Muscle of leg (tissue), 11 donors: ENCODE results near the gene CRIM1. TPM values are rescaled to one million over a fixed set of nuclear protein-coding genes. Genes with fewer than 3 reads are reported as not detected.

Experiments used
- DNase-seq: peaks from one replicate; pipeline ENCODE4 v3.0.0; 2013
- H3K27ac ChIP-seq: one replicate; pipeline ENCODE4 v1.5.1; 2013; ENCODE audit warnings: mild to moderate bottlenecking, low read length, control low read depth
- H3K27me3 ChIP-seq: one replicate; pipeline ENCODE4 v1.6.1; 2013; ENCODE audit warnings: low read length; ENCODE audit not compliant: control insufficient read depth, insufficient read depth
- H3K36me3 ChIP-seq: one replicate; pipeline ENCODE4 v1.6.1; 2013; ENCODE audit warnings: low read length; ENCODE audit not compliant: control insufficient read depth, insufficient read depth
- H3K4me1 ChIP-seq: one replicate; pipeline ENCODE4 v1.6.1; 2013; ENCODE audit warnings: low read length; ENCODE audit not compliant: control insufficient read depth, insufficient read depth
- H3K4me3 ChIP-seq: one replicate; pipeline ENCODE4 v1.5.1; 2013; ENCODE audit warnings: low read length, control low read depth
- H3K9me3 ChIP-seq: replicated peaks from 2 replicates; pipeline ENCODE4 v1.6.1; 2013; ENCODE audit warnings: low read depth, low read length; ENCODE audit not compliant: control insufficient read depth
- WGBS: methylation state at CpG from one replicate; pipeline ENCODE4 v1.1.5; 2013; ENCODE audit warnings: missing lambda C conversion rate; ENCODE audit not compliant: insufficient coverage; 5-methylcytosine and 5-hydroxymethylcytosine counted together
- polyA plus RNA-seq, 8 donors: library from polyadenylated mRNA; unstranded; fragments of 120-200 nt; gene quantifications; one replicate each; pipeline versions ENCODE4 v1.2.1 to v1.2.3, GENCODE V29; 2013; ENCODE audit warnings: inconsistent platforms in 1 of 8, low replicate concordance in 1 of 8; ENCODE audit not compliant: insufficient read length in 8 of 8, insufficient read depth in 1 of 8
- total RNA-seq: library from RNA; stranded (reverse); fragments of 120-200 nt; gene quantifications from one replicate; pipeline ENCODE4 v1.2.4, GENCODE V29; 2013

CRIM1 gene
- total and polyA plus RNA-seq, 9 donors = 14.0 to 31.8 (median 20.4) TPM

DNA sequence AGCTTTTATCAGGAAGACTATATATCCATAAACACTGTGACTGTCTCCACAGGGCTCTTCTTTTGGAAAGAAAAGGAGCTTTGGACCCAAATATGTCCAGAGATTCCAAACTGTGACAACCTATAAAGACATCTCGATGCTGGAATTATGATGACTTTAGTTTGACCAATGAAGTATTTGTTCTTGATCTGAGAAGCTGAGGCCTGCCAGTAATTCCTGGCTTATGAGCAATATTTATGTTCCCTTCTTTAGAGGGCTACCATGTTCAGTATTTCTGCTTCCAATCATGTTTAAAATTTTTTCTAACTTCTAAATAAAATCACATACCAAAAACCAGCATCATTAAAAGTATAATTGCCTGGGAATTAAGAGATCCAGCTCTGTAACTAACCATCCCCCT lies 201.3 kb downstream of the CRIM1 start:
- H3K9me3 ChIP-seq = no peaks in the 10 kb centered on the region
- H3K27ac ChIP-seq = no peak overlapping the region
- no CpG with 5 or more reads among the region's 1 CpG for WGBS
- H3K36me3 ChIP-seq = peaks cover 23% of the 10 kb centered on the region
- H3K4me1 ChIP-seq = no peaks in the 10 kb centered on the region
- no peak for DNase-seq
- no peak overlapping the region for H3K4me3 ChIP-seq
- no peaks in the 10 kb centered on the region for H3K27me3 ChIP-seq

DNA sequence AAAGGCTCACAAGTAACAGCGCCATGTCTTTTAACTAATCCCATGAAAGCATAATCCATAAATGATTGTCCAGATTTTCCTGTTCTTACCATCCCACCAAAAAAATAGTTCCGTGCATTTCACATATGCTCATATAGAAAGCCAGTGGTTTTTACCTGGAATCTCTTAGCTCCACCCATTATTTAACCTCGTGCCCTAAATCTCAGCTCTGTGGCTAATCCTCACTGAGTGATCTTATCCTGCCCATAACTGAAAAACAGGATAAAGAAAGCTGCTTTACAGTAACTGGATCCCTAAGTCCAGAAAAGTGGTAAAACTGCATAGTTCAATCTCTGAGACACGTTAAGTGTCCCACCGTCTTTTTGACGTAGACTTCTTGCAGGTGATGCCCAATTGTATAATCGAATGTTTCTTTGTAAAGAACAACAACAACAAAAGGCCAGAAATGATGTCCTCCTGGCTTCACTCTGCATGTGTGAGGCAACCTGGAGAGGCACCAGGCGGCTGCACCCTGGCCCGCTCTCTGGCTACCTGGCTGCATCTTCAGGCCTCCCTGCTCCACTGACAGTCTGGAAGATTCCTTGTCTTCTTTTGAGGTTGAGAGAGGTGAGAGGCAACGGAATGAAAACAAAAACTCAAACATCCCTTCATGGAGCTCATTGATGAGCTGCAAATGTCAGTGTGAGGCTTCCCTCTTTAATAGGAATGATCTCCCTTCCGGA lies 203.8 kb downstream of the CRIM1 start:
- Histone ChIP-seq H3K36me3 (peaks cover 11% of the 10 kb centered on the region), H3K4me1 (peaks cover 2% of the 10 kb centered on the region), H3K9me3 (no peaks in the 10 kb centered on the region), H3K27me3 (no peaks in the 10 kb centered on the region), H3K4me3 (no peak overlapping the region), H3K27ac (no peak overlapping the region)
- WGBS = 83% methylated on average over 4 of the region's 11 CpGs
- DNase-seq = no peak

DNA sequence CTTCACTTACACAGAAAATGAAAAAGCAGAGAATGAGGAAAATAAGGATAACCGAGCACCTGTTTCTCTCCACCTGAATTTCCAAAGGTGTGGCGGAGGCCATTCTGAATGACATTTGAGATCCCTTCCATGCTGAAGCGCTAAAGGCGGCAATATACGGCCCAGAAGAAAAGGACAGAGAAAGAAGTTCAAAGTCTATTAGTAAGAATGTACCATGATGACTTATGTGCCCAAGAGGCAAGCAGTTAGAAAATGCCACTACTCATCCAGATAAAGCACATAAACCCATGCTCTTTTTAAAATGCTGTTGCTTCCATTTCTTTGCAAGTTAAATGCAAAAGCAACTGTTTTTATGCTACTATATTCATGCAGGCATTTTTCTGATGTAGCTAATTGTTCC lies 205.1 kb downstream of the CRIM1 start:
- 100% methylated on average over 1 of the region's 5 CpGs for WGBS
- H3K4me3 ChIP-seq = no peak overlapping the region
- H3K36me3 ChIP-seq = peaks cover 12% of the 10 kb centered on the region
- DNase-seq = no peak
- H3K9me3 ChIP-seq = no peaks in the 10 kb centered on the region
- no peaks in the 10 kb centered on the region for H3K27me3 ChIP-seq
- H3K27ac ChIP-seq = no peak overlapping the region
- peaks cover 2% of the 10 kb centered on the region for H3K4me1 ChIP-seq

DNA sequence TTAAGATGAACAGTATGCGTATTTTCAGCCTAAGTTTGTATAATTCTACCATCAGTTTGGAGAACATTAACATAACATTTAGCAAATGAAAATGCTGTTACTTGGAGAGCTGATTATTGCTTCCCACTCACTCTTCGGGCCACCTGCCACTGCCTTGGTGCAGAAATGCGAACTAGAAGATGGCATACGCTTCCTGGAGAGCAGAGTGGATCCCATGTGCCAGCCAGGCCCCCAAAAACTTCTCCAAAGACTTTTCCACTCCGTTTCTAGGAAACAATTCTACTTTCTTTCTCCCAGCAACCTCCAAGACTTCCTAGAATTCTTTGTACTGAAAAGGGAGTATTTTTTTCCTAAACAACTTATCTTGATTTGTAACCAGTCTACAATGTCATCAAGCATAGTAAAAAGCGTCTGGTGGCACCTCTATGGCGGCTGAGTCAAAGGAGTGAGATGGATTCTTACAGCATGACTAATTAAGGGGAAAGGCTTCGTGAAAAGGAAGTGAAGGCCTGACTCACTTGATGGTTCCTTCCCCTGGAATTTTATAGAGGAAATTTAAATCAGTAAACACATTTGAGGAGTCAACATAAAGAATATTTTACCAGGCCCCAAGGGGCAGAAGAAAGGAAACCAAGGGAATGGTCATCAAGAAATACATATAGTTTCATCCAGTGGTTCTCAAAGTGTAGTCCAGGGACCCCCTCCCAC lies 205.8 kb downstream of the CRIM1 start:
- peak; percentile 34 for DNase-seq
- Histone ChIP-seq H3K36me3 (peaks cover 15% of the 10 kb centered on the region), H3K27ac (peak overlapping the region; percentile 48), H3K27me3 (no peaks in the 10 kb centered on the region), H3K4me1 (peaks cover 2% of the 10 kb centered on the region), H3K9me3 (no peaks in the 10 kb centered on the region), H3K4me3 (no peak overlapping the region)
- WGBS = 81% methylated on average over 3 of the region's 8 CpGs

DNA sequence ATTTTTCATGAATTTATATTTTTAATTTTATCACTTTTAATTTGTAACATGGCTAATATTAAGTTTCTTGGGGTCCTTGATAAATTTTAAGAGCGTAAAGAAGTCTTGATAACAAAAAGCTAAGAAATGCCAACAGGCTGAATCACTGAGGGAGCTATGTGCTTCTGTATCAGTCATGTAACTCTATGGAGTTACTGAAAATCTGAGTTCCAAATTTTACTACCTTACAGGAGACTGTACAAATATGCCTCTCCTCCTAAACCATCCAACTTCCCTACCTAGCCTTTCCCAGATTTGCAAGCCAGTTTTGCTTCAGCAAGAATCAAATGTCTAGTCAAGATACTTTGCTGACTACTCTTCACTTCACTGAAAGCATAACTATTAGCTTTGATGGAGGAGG lies 206.7 kb downstream of the CRIM1 start:
- DNase-seq = no peak
- Histone ChIP-seq H3K4me1 (peaks cover 2% of the 10 kb centered on the region), H3K36me3 (peaks cover 18% of the 10 kb centered on the region), H3K27me3 (no peaks in the 10 kb centered on the region), H3K4me3 (no peak overlapping the region), H3K27ac (no peak overlapping the region), H3K9me3 (no peaks in the 10 kb centered on the region)
- WGBS = no CpG with 5 or more reads among the region's 1 CpG

DNA sequence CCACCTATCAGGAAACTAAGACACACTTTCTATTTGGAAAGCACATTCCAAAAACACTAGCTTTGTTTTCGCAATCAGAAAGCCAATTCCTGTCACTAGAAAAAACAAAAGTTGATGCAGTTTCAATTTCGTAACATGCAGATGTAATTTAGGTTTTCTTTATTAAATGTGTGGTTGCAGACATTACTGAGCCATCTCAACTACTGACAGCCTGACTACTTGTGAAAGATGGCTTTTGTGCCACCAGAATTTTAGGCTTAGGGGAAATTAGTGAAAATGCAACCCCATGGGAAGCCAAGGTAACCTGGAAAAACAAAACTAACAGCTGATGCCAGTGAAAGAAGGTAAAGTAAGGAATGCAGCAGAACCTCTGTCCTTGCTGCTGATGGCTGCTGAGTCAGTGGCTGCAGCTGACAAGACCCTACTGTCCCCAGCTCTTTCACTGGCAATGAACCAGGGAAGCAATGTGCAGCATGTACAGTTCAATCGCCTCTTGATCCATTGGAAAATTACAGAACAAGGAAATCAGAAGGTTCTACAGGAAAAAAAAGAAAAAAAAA lies 207.5 kb downstream of the CRIM1 start:
- peaks cover 2% of the 10 kb centered on the region for H3K4me1 ChIP-seq
- no CpG with 5 or more reads among the region's 3 CpGs for WGBS

DNA sequence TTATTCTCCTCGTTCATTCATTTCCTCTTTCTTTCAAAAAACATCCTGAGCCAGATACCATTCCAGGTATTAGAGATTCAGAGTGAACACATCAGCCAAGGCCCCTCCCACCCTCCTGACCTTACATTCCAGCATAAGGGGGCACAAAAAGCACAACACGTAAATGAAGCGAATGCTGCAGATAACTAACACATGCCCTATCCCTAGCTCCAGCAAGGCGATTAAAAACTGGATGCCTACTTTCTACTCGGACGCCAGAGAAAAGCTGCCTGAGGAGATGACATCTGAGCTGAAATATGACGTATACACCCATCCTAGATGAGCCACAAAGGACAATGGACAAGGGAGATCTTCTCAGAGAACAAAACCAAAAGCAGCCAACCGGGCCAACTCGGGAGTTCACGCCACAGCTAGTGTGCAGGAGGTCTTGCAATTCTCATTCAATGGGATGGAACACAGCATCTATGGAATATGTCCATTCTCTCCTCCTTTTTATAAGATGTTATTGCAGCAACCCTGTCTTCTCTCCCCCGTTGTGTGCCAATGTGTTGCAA lies 208.9 kb downstream of the CRIM1 start:
- Histone ChIP-seq H3K36me3 (peaks cover 16% of the 10 kb centered on the region), H3K9me3 (no peaks in the 10 kb centered on the region), H3K4me1 (peaks cover 2% of the 10 kb centered on the region), H3K4me3 (no peak overlapping the region), H3K27me3 (no peaks in the 10 kb centered on the region), H3K27ac (no peak overlapping the region)
- 91% methylated on average over 8 of the region's 11 CpGs for WGBS
- DNase-seq = no peak

More for the DNA sequence above, 207.5 kb downstream of the CRIM1 start:
- Histone ChIP-seq H3K9me3 (no peaks in the 10 kb centered on the region), H3K4me3 (no peak overlapping the region), H3K27me3 (no peaks in the 10 kb centered on the region), H3K36me3 (peaks cover 18% of the 10 kb centered on the region), H3K27ac (no peak overlapping the region)
- DNase-seq = no peak

DNA sequence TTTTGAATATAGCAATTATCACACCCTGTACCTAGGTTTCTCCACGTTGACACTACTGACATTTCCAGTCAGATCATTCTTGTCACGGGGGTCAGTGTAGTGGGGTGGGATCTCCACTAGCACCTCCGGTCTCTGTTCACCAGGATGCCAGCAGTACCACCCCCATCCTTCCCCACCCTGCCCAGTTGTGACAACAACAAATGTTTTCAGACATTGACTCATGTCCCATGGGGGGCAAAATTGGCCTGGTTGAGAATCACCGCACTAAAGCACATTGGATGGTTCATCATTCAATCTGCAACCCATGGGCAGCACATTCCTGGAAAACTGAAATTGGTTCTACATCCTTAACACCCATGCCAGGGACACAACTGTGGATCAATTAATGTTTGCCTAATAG lies 210.1 kb downstream of the CRIM1 start:
- H3K9me3 ChIP-seq = no peaks in the 10 kb centered on the region
- H3K4me3 ChIP-seq = no peak overlapping the region
- DNase-seq = no peak
- H3K4me1 ChIP-seq = peaks cover 2% of the 10 kb centered on the region
- WGBS = no CpG with 5 or more reads among the region's 4 CpGs
- peaks cover 13% of the 10 kb centered on the region for H3K36me3 ChIP-seq
- no peaks in the 10 kb centered on the region for H3K27me3 ChIP-seq
- H3K27ac ChIP-seq = no peak overlapping the region

DNA sequence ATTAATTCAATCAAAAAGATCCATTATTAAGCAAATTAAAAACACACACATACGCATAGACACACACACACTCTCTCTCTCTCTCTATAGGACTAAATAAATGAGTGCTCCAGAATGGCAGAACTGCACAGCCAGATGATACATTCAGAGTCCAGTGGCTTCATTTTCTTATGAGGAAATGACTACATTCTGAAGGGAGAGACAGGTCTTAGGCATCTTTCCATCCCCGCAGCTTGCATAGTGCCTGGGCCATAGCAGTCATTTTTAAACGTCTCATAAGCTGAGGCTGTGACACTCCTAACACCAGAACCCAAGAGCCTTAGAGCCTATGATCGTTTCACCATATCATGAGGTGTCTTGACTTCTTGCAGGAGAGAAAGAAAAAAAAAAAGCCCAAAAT lies 211.3 kb downstream of the CRIM1 start:
- Histone ChIP-seq H3K27me3 (no peaks in the 10 kb centered on the region), H3K9me3 (no peaks in the 10 kb centered on the region), H3K36me3 (peaks cover 13% of the 10 kb centered on the region), H3K4me1 (peaks cover 2% of the 10 kb centered on the region), H3K27ac (no peak overlapping the region), H3K4me3 (no peak overlapping the region)
- no peak for DNase-seq
- WGBS = no CpG with 5 or more reads among the region's 4 CpGs

DNA sequence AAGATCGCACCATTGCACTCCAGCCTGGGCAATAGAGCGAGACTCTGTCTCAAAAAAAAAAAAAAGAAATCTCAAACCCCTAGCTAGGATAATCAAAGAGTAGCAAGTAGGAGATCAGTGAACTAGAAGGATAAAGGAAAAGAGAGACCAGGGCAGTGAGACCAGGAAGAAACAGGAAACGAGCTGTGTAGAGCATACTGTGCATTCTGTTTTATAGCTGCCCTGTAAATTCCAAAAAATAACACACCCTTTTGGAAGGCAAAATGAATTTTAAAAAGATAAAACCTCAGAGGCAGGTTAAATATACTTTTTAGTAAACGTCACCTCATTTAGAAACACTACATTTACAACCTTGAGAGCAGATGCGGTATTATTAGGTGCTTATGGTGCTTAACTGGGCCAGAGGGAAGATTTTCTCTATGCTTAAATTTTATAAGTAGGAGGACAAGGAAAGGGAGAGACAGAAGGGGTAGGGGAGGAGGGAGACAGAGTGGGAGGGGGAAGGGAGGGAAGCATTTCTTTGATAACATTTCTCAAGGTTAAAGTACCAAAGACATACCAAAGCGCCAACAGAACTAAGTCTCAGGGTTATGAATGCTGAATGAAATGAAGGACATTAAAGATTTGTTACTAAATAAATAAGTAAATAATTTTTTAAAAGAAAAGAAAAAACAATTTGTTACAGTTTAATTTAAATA lies 212.3 kb downstream of the CRIM1 start:
- WGBS = no CpG with 5 or more reads among the region's 6 CpGs

More for the DNA sequence above, 212.3 kb downstream of the CRIM1 start:
- no peaks in the 10 kb centered on the region for H3K27me3 ChIP-seq
- H3K27ac ChIP-seq = no peak overlapping the region
- H3K4me1 ChIP-seq = peaks cover 2% of the 10 kb centered on the region
- H3K9me3 ChIP-seq = no peaks in the 10 kb centered on the region
- DNase-seq = no peak
- H3K36me3 ChIP-seq = peaks cover 13% of the 10 kb centered on the region
- H3K4me3 ChIP-seq = no peak overlapping the region
